HG03064 (cell line): ENCODE results near the gene WDR59.
"Not testable (repeated sequence)": the region's sequence is repeated elsewhere in the genome, so short reads cannot be mapped to it uniquely, and the experiment has no call there.

ENCODE experiments used
- ATAC-seq: cut with Tn5 transposase; IDR thresholded peaks from one replicate; pipeline ENCODE4 v1.9.1; 2021; ENCODE audit warnings: low read depth; ENCODE audit not compliant: unreplicated experiment

Gene WDR59

GRCh38 chr16:74984529-74985296, at the start of gene WDR59:
WDR59 (minus strand) TSS chr16:74985123; CDS start chr16:74985017, 106 bp downstream.
- ATAC-seq, result peak; percentile 100

GRCh38 chr16:75032655-75033054, 47.7 kb upstream of the WDR59 start:
- no peak for ATAC-seq

GRCh38 chr16:75029854-75030253, 44.9 kb upstream of the WDR59 start:
- ATAC-seq, result no peak

GRCh38 chr16:75028544-75029135, 43.7 kb upstream of the WDR59 start:
- ATAC-seq, result no peak

GRCh38 chr16:75027520-75028300, 42.8 kb upstream of the WDR59 start:
- ATAC-seq, result no peak

GRCh38 chr16:75026892-75027391, 42.0 kb upstream of the WDR59 start:
- ATAC-seq, result no peak

GRCh38 chr16:75026239-75026891, 41.4 kb upstream of the WDR59 start:
- ATAC-seq, result not testable (repeated sequence)

GRCh38 chr16:75025761-75026160, 40.8 kb upstream of the WDR59 start:
- ATAC-seq, result no peak

GRCh38 chr16:75024594-75024993, 39.7 kb upstream of the WDR59 start:
- no peak for ATAC-seq

GRCh38 chr16:75024182-75024581, 39.3 kb upstream of the WDR59 start:
- ATAC-seq, result no peak

- no peak for ATAC-seq
These were observed 38.1 kb upstream of the WDR59 start for GRCh38 chr16:75023009-75023408.

- ATAC-seq, result no peak
These were observed 37.6 kb upstream of the WDR59 start for GRCh38 chr16:75022567-75022966.

GRCh38 chr16:75021410-75021809, 36.5 kb upstream of the WDR59 start:
- no peak for ATAC-seq

- ATAC-seq, result no peak
These were observed 34.7 kb upstream of the WDR59 start for GRCh38 chr16:75019586-75019985.

GRCh38 chr16:75019007-75019406, 34.1 kb upstream of the WDR59 start:
- ATAC-seq, result no peak

- no peak for ATAC-seq
These were observed 33.0 kb upstream of the WDR59 start for GRCh38 chr16:75017670-75018525.

- ATAC-seq, result not testable (repeated sequence)
These were observed 31.6 kb upstream of the WDR59 start for GRCh38 chr16:75016451-75017081.

- no peak for ATAC-seq
These were observed 29.4 kb upstream of the WDR59 start for GRCh38 chr16:75014318-75014717.

GRCh38 chr16:75013123-75013522, 28.2 kb upstream of the WDR59 start:
- not testable (repeated sequence) for ATAC-seq
